B cell (primary cell): ENCODE results near the gene TNNI3K.

Source experiments
- EZH2 ChIP-seq: IDR thresholded peaks from 2 replicates; pipeline ENCODE4 v1.6.1; 2012; ENCODE audit warnings: borderline replicate concordance, low read depth, mild to moderate bottlenecking, moderate library complexity, low read length; ENCODE audit not compliant: insufficient read depth, poor library complexity, severe bottlenecking
- TF ChIP-seq, protein P1 (sequence below): fragments of 200-600 bp; IDR thresholded peaks from one replicate; pipeline ENCODE4 v1.8.0; 2022; ENCODE audit warnings: antibody characterized with exemption, mild to moderate bottlenecking

DNA sequence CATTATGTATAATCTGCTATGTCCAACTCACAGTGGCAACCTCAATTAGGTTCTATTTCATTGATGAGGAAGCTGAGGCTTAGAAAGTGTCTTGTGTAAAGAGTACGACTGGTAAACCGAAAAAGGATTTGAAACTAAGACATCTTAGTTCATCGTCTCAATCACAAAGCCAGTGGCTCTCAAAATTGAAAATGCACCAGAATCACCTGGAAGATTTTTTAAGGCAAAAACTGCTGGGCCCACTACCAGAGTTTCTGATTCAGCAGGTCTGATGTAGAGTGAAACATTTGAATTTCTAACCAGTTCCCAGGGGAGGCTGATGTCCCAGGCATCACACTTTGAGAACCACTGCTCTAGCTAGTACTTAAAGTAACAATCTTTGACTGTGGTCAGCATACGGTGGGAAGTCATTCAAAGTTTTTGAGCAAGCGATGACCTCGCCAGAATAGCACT lies 282.4 kb downstream of the TNNI3K start:
- TF ChIP-seq, protein P1, sequence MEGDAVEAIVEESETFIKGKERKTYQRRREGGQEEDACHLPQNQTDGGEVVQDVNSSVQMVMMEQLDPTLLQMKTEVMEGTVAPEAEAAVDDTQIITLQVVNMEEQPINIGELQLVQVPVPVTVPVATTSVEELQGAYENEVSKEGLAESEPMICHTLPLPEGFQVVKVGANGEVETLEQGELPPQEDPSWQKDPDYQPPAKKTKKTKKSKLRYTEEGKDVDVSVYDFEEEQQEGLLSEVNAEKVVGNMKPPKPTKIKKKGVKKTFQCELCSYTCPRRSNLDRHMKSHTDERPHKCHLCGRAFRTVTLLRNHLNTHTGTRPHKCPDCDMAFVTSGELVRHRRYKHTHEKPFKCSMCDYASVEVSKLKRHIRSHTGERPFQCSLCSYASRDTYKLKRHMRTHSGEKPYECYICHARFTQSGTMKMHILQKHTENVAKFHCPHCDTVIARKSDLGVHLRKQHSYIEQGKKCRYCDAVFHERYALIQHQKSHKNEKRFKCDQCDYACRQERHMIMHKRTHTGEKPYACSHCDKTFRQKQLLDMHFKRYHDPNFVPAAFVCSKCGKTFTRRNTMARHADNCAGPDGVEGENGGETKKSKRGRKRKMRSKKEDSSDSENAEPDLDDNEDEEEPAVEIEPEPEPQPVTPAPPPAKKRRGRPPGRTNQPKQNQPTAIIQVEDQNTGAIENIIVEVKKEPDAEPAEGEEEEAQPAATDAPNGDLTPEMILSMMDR: no peak
- TF ChIP-seq EZH2: no peak
